ENCODE data around the gene HSBP1L1.
"Not testable (repeated sequence)": the region's sequence is repeated elsewhere in the genome, so short reads cannot be mapped to it uniquely, and the experiment has no call there.

HSBP1L1 gene

GRCh38 chr18:79987566-79987965 lies 23.1 kb downstream of the HSBP1L1 start:
- no peak for DNase-seq (ENCODE audit: low read depth)

GRCh38 chr18:79988071-79988450 lies 23.6 kb downstream of the HSBP1L1 start:
- DNase-seq (ENCODE audit: low read depth), result no peak

- DNase-seq (ENCODE audit: low read depth), result no peak
Observed at GRCh38 chr18:79988451-79989194, 24.2 kb downstream of the HSBP1L1 start, which contains the start of gene TXNL4A. TSS of gene TXNL4A (minus strand) at chr18:79988563. CDS start at chr18:79988392, 171 bp downstream.

- no peak for DNase-seq (ENCODE audit: low read depth)
Observed at GRCh38 chr18:79989195-79989497, 24.7 kb downstream of the HSBP1L1 start.

GRCh38 chr18:79991494-79991893 lies 27.1 kb downstream of the HSBP1L1 start:
- DNase-seq (ENCODE audit: low read depth), result no peak

GRCh38 chr18:79999701-80000100 lies 35.3 kb downstream of the HSBP1L1 start:
- not testable (repeated sequence) for DNase-seq (ENCODE audit: low read depth)

- DNase-seq (ENCODE audit: low read depth), result no peak
Observed at GRCh38 chr18:80000877-80001276, 36.4 kb downstream of the HSBP1L1 start.

GRCh38 chr18:80002468-80002867 lies 38.0 kb downstream of the HSBP1L1 start:
- DNase-seq (ENCODE audit: low read depth), result no peak

GRCh38 chr18:80004600-80005342 lies 40.3 kb downstream of the HSBP1L1 start:
- no peak for DNase-seq (ENCODE audit: low read depth)

GRCh38 chr18:80006724-80007123 lies 42.3 kb downstream of the HSBP1L1 start:
- no peak for DNase-seq (ENCODE audit: low read depth)

GRCh38 chr18:80009661-80010550 lies 45.5 kb downstream of the HSBP1L1 start:
- DNase-seq (ENCODE audit: low read depth), result peak; percentile 81

GRCh38 chr18:80010551-80010906 lies 46.1 kb downstream of the HSBP1L1 start:
- no peak for DNase-seq (ENCODE audit: low read depth)

- not testable (repeated sequence) for DNase-seq (ENCODE audit: low read depth)
Observed at GRCh38 chr18:80011496-80012137, 47.2 kb downstream of the HSBP1L1 start.

- DNase-seq (ENCODE audit: low read depth), result no peak
Observed at GRCh38 chr18:80012714-80013113, 48.3 kb downstream of the HSBP1L1 start.
